ENCODE measurements around the gene C1QA.

- TF ChIP-seq ZNF707 (tag by site-specific recombination; IDR thresholded peaks at IDR 0.05) (no peak), ZBTB26 (tag by site-specific recombination; optimal IDR thresholded peaks at IDR 0.05) (no peak)
Observed at GRCh38 chr1:22643381-22643780, 7.0 kb downstream of the C1QA start, which contains the start of gene C1QC.

Measured in HEK293 (cell line).